ENCODE measurements around the gene RNF148.
"Not testable (repeated sequence)": the region's sequence is repeated elsewhere in the genome, so short reads cannot be mapped to it uniquely, and the experiment has no call there.

The RNF148 gene

DNA sequence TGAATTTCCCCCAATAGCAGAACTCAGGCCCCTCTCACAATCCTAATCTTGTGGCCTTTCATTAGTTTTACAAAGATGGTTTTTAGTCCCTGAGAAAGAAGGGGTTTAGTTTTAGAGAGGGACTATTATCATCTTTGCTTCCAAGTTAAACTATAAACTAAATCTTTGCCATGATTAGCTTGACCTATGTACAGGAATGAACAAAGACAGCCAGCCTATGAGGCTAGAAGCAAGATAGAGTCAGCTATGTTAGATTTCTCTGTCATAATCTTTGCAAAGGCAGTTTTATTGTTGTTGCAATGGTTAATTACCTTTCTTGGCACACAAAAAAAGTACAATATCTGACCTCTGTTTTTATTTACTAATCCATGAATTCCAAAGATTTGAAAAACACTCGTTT is 22.9 kb downstream of the RNF148 start:
- no peaks in the 10 kb centered on the region for H3K36me3 ChIP-seq (ENCODE audit: insufficient read depth, low read length)
- no peaks in the 10 kb centered on the region for H3F3A ChIP-seq (ENCODE audit: low read depth)
- H2AFZ ChIP-seq (ENCODE audit: low read length): no peak overlapping the region
- no peaks in the 10 kb centered on the region for H3K4me1 ChIP-seq (ENCODE audit: insufficient read depth, low read length, poor library complexity, severe bottlenecking)
- no peak overlapping the region for H3K9ac ChIP-seq (ENCODE audit: low read depth, low read length, poor library complexity, severe bottlenecking)
- H3K9me3 ChIP-seq (ENCODE audit: insufficient read depth, low read depth, low read length): no peaks in the 10 kb centered on the region
- H3K9me2 ChIP-seq (replicated peaks; ENCODE audit: low read depth, low read length): no peaks in the 10 kb centered on the region
- no peaks in the 10 kb centered on the region for H3K27me3 ChIP-seq (ENCODE audit: insufficient read depth, low read length, poor library complexity, severe bottlenecking)
- H4K20me1 ChIP-seq (ENCODE audit: insufficient read depth, low read length, poor library complexity, severe bottlenecking): no peaks in the 10 kb centered on the region
- no peak overlapping the region for H3K4me3 ChIP-seq (ENCODE audit: low read length, poor library complexity, severe bottlenecking)
- H3K79me2 ChIP-seq (ENCODE audit: insufficient read depth, low read length): no peaks in the 10 kb centered on the region
- no peak overlapping the region for H3K4me2 ChIP-seq (ENCODE audit: low read depth, low read length, poor library complexity, severe bottlenecking)
- TF ChIP-seq EZH2phosphoT487 (IDR thresholded peaks at IDR 0.05; ENCODE audit: borderline replicate concordance) (no peak), CTCF (conservative IDR thresholded peaks at IDR 0.05; ENCODE audit: low read length) (no peak)

DNA sequence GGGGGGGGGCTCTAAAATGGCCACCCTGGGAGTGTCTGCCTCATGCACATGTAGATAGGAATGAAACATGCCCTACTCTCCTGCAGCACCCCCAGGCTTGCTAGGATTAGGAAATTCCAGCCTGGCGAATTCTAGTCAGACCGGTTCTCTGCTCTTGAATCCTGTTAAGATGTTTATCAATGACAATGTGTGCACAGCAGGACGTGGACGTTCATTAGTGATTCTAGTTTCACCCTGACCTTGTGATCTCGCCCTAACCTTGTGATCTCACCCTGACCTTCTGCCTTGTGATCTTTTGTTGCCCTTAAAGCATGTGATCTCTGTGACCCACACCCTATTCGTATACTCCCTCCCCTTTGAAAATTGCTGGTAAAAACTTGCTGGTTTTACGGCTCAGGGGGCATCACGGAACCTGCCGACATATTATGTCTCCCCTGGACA is 23.4 kb downstream of the RNF148 start:
- H3K9me2 ChIP-seq (replicated peaks; ENCODE audit: low read depth, low read length); H3K4me2 ChIP-seq (ENCODE audit: low read depth, low read length, poor library complexity, severe bottlenecking); H2AFZ ChIP-seq (ENCODE audit: low read length); H3K36me3 ChIP-seq (ENCODE audit: insufficient read depth, low read length); H3K27me3 ChIP-seq (ENCODE audit: insufficient read depth, low read length, poor library complexity, severe bottlenecking); H3F3A ChIP-seq (ENCODE audit: low read depth); H3K9ac ChIP-seq (ENCODE audit: low read depth, low read length, poor library complexity, severe bottlenecking); H4K20me1 ChIP-seq (ENCODE audit: insufficient read depth, low read length, poor library complexity, severe bottlenecking); H3K79me2 ChIP-seq (ENCODE audit: insufficient read depth, low read length); H3K4me1 ChIP-seq (ENCODE audit: insufficient read depth, low read length, poor library complexity, severe bottlenecking); H3K4me3 ChIP-seq (ENCODE audit: low read length, poor library complexity, severe bottlenecking); H3K9me3 ChIP-seq (ENCODE audit: insufficient read depth, low read depth, low read length): not testable (repeated sequence)

DNA sequence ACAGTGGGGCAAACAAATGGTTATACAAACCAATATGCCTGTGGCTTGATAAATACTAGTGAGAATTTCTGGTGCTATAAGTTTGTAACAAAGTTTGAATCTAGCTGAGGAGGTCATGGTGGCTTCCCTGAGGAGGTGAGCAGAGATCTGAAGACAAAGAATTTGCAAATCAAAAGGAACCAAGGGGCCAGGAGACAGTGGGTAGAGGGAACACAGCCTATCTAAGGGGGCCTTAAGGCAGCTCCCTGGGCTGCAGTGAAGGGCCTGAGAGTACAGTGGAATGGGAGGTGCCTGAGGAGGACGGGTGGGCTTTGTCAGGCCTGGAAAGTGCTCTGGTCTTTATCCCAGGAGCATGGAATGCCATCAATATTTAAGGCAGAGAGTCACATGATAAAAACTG is 25.6 kb downstream of the RNF148 start:
- H3K36me3 ChIP-seq (ENCODE audit: insufficient read depth, low read length): no peaks in the 10 kb centered on the region
- H3K79me2 ChIP-seq (ENCODE audit: insufficient read depth, low read length): no peaks in the 10 kb centered on the region
- no peaks in the 10 kb centered on the region for H3K4me1 ChIP-seq (ENCODE audit: insufficient read depth, low read length, poor library complexity, severe bottlenecking)
- H3K27me3 ChIP-seq (ENCODE audit: insufficient read depth, low read length, poor library complexity, severe bottlenecking): no peaks in the 10 kb centered on the region
- TF ChIP-seq EZH2phosphoT487 (IDR thresholded peaks at IDR 0.05; ENCODE audit: borderline replicate concordance) (no peak), CTCF (conservative IDR thresholded peaks at IDR 0.05; ENCODE audit: low read length) (no peak)
- no peak overlapping the region for H2AFZ ChIP-seq (ENCODE audit: low read length)
- no peaks in the 10 kb centered on the region for H3F3A ChIP-seq (ENCODE audit: low read depth)
- no peaks in the 10 kb centered on the region; the same call in 1 of the 2 replicates for H3K9me3 ChIP-seq (ENCODE audit: insufficient read depth, low read depth, low read length)
- H3K4me2 ChIP-seq (ENCODE audit: low read depth, low read length, poor library complexity, severe bottlenecking): no peak overlapping the region
- H3K9ac ChIP-seq (ENCODE audit: low read depth, low read length, poor library complexity, severe bottlenecking): no peak overlapping the region
- H3K9me2 ChIP-seq (replicated peaks; ENCODE audit: low read depth, low read length): no peaks in the 10 kb centered on the region
- no peaks in the 10 kb centered on the region for H4K20me1 ChIP-seq (ENCODE audit: insufficient read depth, low read length, poor library complexity, severe bottlenecking)
- no peak overlapping the region for H3K4me3 ChIP-seq (ENCODE audit: low read length, poor library complexity, severe bottlenecking)

- Histone ChIP-seq H3K9ac (ENCODE audit: low read depth, low read length, poor library complexity, severe bottlenecking) (no peak overlapping the region), H3K4me2 (ENCODE audit: low read depth, low read length, poor library complexity, severe bottlenecking) (no peak overlapping the region)
Observed at GRCh38 chr7:122676466-122676865, 26.3 kb downstream of the RNF148 start.

More at GRCh38 chr7:122676466-122676865, 26.3 kb downstream of the RNF148 start:
- H3K79me2 ChIP-seq (ENCODE audit: insufficient read depth, low read length): no peaks in the 10 kb centered on the region
- H4K20me1 ChIP-seq (ENCODE audit: insufficient read depth, low read length, poor library complexity, severe bottlenecking): no peaks in the 10 kb centered on the region
- H3K9me3 ChIP-seq (ENCODE audit: insufficient read depth, low read depth, low read length): no peaks in the 10 kb centered on the region; the same call in 1 of the 2 replicates
- no peak overlapping the region for H3K4me3 ChIP-seq (ENCODE audit: low read length, poor library complexity, severe bottlenecking)
- H3K36me3 ChIP-seq (ENCODE audit: insufficient read depth, low read length): no peaks in the 10 kb centered on the region
- H3K9me2 ChIP-seq (replicated peaks; ENCODE audit: low read depth, low read length): no peaks in the 10 kb centered on the region
- no peaks in the 10 kb centered on the region for H3K4me1 ChIP-seq (ENCODE audit: insufficient read depth, low read length, poor library complexity, severe bottlenecking)
- no peaks in the 10 kb centered on the region for H3F3A ChIP-seq (ENCODE audit: low read depth)
- H3K27me3 ChIP-seq (ENCODE audit: insufficient read depth, low read length, poor library complexity, severe bottlenecking): no peaks in the 10 kb centered on the region
- no peak overlapping the region for H2AFZ ChIP-seq (ENCODE audit: low read length)
- TF ChIP-seq EZH2phosphoT487 (IDR thresholded peaks at IDR 0.05; ENCODE audit: borderline replicate concordance): no peak
- TF ChIP-seq CTCF (conservative IDR thresholded peaks at IDR 0.05; ENCODE audit: low read length): no peak

Measured in Loucy (cell line).